Nephron (organoid): ENCODE measurements around the gene ABCG4.

Source experiments
- H3K27ac Mint-ChIP-seq, 3 experiments: 2 replicates each; pipeline ENCODE4 v1.8.0; 2020; ENCODE audit warnings: mixed read lengths in 3 of 3, mild to moderate bottlenecking in 2 of 3, moderate library complexity in 1 of 3
- H3K27me3 Mint-ChIP-seq: 2 replicates; pipeline ENCODE4 v1.8.0; 2021; ENCODE audit warnings: low read depth, mild to moderate bottlenecking, moderate library complexity, mixed read lengths
- H3K36me3 Mint-ChIP-seq: 2 replicates; pipeline ENCODE4 v1.8.0; 2020; ENCODE audit warnings: low read depth, mixed read lengths
- H3K4me1 Mint-ChIP-seq: 2 replicates; pipeline ENCODE4 v1.8.0; 2020; ENCODE audit warnings: mixed read lengths
- H3K4me3 Mint-ChIP-seq, 3 experiments: 2 replicates each; pipeline ENCODE4 v1.8.0; 2020; ENCODE audit warnings: mild to moderate bottlenecking in 3 of 3, mixed read lengths in 3 of 3, moderate library complexity in 2 of 3
- H3K9me3 Mint-ChIP-seq: 2 replicates; pipeline ENCODE4 v1.8.0; 2020; ENCODE audit warnings: mixed read lengths
- TF ChIP-seq, protein P1 (sequence below), 3 experiments: fragments of 200-600 bp; sonication (generic); IDR thresholded peaks; one replicate each; pipeline ENCODE4 v1.5.0; 2021; ENCODE audit warnings: antibody characterized with exemption in 3 of 3; ENCODE audit not compliant: unreplicated experiment in 3 of 3

The ABCG4 gene

DNA sequence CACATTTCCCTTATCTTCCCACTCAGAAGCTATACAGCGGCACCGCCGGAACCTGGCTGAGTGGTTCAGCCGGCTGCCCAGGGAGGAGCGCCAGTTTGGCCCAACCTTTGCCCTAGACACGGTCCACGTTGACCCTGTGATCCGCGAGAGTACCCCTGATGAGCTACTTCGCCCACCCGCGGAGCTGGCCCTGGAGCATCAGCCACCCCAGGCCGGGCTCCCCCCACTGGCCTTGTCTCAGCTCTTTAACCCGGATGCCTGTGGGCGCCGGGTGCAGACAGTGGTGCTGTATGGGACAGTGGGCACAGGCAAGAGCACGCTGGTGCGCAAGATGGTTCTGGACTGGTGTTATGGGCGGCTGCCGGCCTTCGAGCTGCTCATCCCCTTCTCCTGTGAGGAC lies 24.6 kb downstream of the ABCG4 start:
- TF ChIP-seq, protein P1, sequence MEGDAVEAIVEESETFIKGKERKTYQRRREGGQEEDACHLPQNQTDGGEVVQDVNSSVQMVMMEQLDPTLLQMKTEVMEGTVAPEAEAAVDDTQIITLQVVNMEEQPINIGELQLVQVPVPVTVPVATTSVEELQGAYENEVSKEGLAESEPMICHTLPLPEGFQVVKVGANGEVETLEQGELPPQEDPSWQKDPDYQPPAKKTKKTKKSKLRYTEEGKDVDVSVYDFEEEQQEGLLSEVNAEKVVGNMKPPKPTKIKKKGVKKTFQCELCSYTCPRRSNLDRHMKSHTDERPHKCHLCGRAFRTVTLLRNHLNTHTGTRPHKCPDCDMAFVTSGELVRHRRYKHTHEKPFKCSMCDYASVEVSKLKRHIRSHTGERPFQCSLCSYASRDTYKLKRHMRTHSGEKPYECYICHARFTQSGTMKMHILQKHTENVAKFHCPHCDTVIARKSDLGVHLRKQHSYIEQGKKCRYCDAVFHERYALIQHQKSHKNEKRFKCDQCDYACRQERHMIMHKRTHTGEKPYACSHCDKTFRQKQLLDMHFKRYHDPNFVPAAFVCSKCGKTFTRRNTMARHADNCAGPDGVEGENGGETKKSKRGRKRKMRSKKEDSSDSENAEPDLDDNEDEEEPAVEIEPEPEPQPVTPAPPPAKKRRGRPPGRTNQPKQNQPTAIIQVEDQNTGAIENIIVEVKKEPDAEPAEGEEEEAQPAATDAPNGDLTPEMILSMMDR (IDR thresholded peaks at IDR 0.05; ENCODE audit: unreplicated experiment in 3 of 3): no peak
- no peak overlapping the region for H3K27ac Mint-ChIP-seq
- no peaks in the 10 kb centered on the region for H3K27me3 Mint-ChIP-seq
- H3K4me1 Mint-ChIP-seq: peaks cover 4% of the 10 kb centered on the region
- no peak overlapping the region for H3K4me3 Mint-ChIP-seq
- no peaks in the 10 kb centered on the region for H3K36me3 Mint-ChIP-seq
- H3K9me3 Mint-ChIP-seq: no peaks in the 10 kb centered on the region

DNA sequence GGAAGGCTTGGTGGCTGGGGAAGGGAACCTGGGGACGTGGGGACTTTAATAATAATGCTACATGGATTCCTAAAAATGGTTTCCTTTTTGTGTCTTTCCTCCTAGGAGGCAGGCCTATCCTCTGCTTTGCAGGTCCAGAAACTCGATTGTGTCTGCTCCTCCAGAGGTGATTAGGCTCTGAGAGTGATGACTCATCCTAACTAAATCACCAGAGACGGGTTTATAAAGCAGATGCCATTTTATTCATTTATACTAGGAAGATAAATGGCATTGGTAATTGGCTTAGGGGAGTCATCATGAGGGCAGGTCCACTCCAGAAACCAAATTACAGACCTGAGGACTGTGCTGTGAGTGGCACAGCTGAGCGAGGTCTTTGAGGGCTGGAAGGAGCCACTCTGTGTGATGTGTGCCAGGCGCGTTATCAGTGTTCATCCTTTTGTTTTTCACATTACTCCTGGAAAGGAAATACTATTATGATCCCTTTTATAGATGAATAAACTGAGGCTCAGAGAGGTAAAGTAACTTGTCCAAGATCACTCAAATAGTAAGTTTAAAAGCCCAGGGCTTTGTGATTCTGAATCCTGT lies 26.7 kb downstream of the ABCG4 start:
- H3K4me3 Mint-ChIP-seq: no peak overlapping the region
- H3K9me3 Mint-ChIP-seq: no peaks in the 10 kb centered on the region

DNA sequence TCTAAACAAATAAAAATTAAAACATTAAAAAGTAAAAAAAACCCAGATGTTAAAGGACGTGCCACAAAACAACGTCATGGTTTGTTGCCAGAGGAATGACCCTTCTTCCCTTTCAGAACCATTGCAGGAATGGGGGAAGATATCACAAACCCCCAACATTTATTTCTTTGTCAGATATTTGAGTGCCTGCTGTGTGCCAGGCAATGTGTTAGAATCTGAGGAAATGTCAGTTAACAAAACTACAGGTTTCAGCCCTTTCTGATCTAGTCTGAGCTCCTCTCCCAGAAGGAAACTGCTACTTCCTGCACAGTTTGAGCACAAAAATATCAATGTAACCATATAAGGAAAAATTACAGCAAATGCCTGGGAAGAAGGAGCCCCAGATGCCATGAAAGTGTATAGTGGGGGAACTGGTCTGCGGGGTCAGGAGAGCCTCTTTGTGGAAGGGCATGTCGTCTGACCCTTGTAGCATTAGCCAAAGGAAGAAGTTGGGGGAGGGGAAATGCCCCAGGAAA lies 29.4 kb downstream of the ABCG4 start:
- Mint-ChIP-seq H3K4me1 (peaks cover 5% of the 10 kb centered on the region), H3K27ac (peak overlapping the region; percentile 66 to 90 (median 80)), H3K27me3 (no peaks in the 10 kb centered on the region), H3K9me3 (no peaks in the 10 kb centered on the region), H3K4me3 (no peak overlapping the region), H3K36me3 (no peaks in the 10 kb centered on the region)
- TF ChIP-seq, protein P1 (IDR thresholded peaks at IDR 0.05; ENCODE audit: unreplicated experiment in 3 of 3): no peak

More for the DNA sequence above, 26.7 kb downstream of the ABCG4 start:
- Mint-ChIP-seq H3K27ac (peak overlapping the region in 1 of 3 experiments; percentile 61), H3K27me3 (no peaks in the 10 kb centered on the region), H3K36me3 (no peaks in the 10 kb centered on the region), H3K4me1 (peaks cover 5% of the 10 kb centered on the region)
- TF ChIP-seq, protein P1 (IDR thresholded peaks at IDR 0.05; ENCODE audit: unreplicated experiment in 3 of 3): no peak

DNA sequence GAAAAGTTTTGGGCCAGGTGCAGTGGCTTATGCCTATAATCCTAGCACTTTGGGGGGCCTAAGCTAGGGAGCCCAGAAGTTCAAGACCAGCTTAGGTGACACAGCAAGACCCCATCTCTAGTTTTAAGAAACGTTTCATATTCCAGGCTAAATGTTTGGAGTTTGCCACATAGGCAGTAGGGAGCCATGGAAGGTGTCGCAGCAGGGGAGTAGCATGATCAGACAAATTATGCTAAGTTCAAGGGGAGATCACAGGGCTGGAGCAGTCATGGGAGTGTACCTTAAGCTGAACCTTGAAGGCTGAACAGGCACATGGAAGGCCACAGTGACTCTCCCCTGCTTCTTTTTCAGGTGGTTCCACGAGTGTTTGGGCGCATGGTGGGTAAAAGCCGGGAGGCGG lies 30.5 kb downstream of the ABCG4 start:
- Mint-ChIP-seq H3K4me3 (no peak overlapping the region), H3K27me3 (no peaks in the 10 kb centered on the region), H3K4me1 (peaks cover 5% of the 10 kb centered on the region), H3K27ac (no peak overlapping the region), H3K9me3 (no peaks in the 10 kb centered on the region), H3K36me3 (no peaks in the 10 kb centered on the region)
- TF ChIP-seq, protein P1 (IDR thresholded peaks at IDR 0.05; ENCODE audit: unreplicated experiment in 3 of 3): no peak

DNA sequence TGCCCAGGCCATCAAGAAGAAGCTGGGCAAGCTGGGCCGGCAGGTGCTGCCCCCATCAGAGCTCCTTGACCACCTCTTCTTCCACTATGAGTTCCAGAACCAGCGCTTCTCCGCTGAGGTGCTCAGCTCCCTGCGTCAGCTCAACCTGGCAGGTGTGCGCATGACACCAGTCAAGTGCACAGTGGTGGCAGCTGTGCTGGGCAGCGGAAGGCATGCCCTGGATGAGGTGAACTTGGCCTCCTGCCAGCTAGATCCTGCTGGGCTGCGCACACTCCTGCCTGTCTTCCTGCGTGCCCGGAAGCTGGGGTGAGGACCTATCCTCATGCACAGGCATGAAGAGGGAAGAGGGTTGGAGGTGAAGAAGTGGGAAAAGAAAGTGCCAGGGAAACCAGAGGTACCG lies 31.1 kb downstream of the ABCG4 start:
- Mint-ChIP-seq H3K4me1 (peaks cover 5% of the 10 kb centered on the region), H3K36me3 (no peaks in the 10 kb centered on the region), H3K4me3 (no peak overlapping the region), H3K27me3 (no peaks in the 10 kb centered on the region), H3K9me3 (no peaks in the 10 kb centered on the region), H3K27ac (no peak overlapping the region)
- TF ChIP-seq, protein P1 (IDR thresholded peaks at IDR 0.05; ENCODE audit: unreplicated experiment in 3 of 3): no peak
